Effector memory CD8-positive, alpha-beta T cell (primary cell): ENCODE data around the gene DMGDH.

Experiments
- ATAC-seq: fragments of 150-1000 bp; cut with Tn5 transposase; replicated peaks from 2 replicates; pipeline ENCODE4 v1.10.0; 2021; ENCODE audit warnings: mild to moderate bottlenecking, moderate library complexity
- DNase-seq, 3 experiments: peaks; one replicate each; pipeline ENCODE4 v3.0.0; 2021
- H3K27ac Mint-ChIP-seq, 2 donors: one replicate each; pipeline ENCODE4 v1.8.0; 2022; ENCODE audit warnings: mild to moderate bottlenecking in 2 of 2, mixed read lengths in 2 of 2, moderate library complexity in 2 of 2
- H3K27me3 Mint-ChIP-seq, 2 donors: one replicate each; pipeline ENCODE4 v1.8.0; 2022; ENCODE audit warnings: mixed read lengths in 2 of 2
- H3K36me3 Mint-ChIP-seq: one replicate; pipeline ENCODE4 v1.8.0; 2022; ENCODE audit warnings: mild to moderate bottlenecking, moderate library complexity, mixed read lengths; ENCODE audit not compliant: insufficient read depth
- H3K4me1 Mint-ChIP-seq, 2 donors: one replicate each; pipeline ENCODE4 v1.8.0; 2022; ENCODE audit warnings: low read depth in 2 of 2, mixed read lengths in 2 of 2
- H3K4me3 Mint-ChIP-seq, 2 donors: one replicate each; pipeline ENCODE4 v1.8.0; 2022; ENCODE audit warnings: mild to moderate bottlenecking in 2 of 2, mixed read lengths in 2 of 2, moderate library complexity in 2 of 2
- H3K9me3 Mint-ChIP-seq, 2 donors: one replicate each; pipeline ENCODE4 v1.8.0; 2022; ENCODE audit warnings: mixed read lengths in 2 of 2

The DMGDH gene

GRCh38 chr5:78972654-78973428, 96.6 kb downstream of the DMGDH start:
- ATAC-seq, result no peak
- Mint-ChIP-seq H3K36me3 (no peaks in the 10 kb centered on the region), H3K27me3 (no peaks in the 10 kb centered on the region), H3K4me1 (peaks cover 5 to 9% of the 10 kb centered on the region in 2 donors), H3K27ac (no peak overlapping the region), H3K9me3 (no peaks in the 10 kb centered on the region), H3K4me3 (no peak overlapping the region)
- no peak for DNase-seq

GRCh38 chr5:78971998-78972397, 97.5 kb downstream of the DMGDH start:
- Mint-ChIP-seq H3K27ac (no peak overlapping the region), H3K27me3 (no peaks in the 10 kb centered on the region), H3K4me1 (peaks cover 2 to 3% of the 10 kb centered on the region in 2 donors), H3K9me3 (no peaks in the 10 kb centered on the region), H3K4me3 (no peak overlapping the region), H3K36me3 (peaks cover 4% of the 10 kb centered on the region)
- DNase-seq (no peak), ATAC-seq (no peak)

GRCh38 chr5:78968781-78969180, 100.7 kb downstream of the DMGDH start:
- Mint-ChIP-seq H3K27ac (no peak overlapping the region), H3K36me3 (peaks cover 11% of the 10 kb centered on the region), H3K9me3 (no peaks in the 10 kb centered on the region), H3K4me3 (no peak overlapping the region), H3K4me1 (peaks cover 0 to 2% of the 10 kb centered on the region in 2 donors), H3K27me3 (no peaks in the 10 kb centered on the region)
- ATAC-seq (no peak), DNase-seq (no peak)

GRCh38 chr5:78964889-78965288, 104.6 kb downstream of the DMGDH start:
- H3K27ac Mint-ChIP-seq, result no peak overlapping the region
- no peaks in the 10 kb centered on the region for H3K4me1 Mint-ChIP-seq
- peaks cover 22% of the 10 kb centered on the region for H3K36me3 Mint-ChIP-seq
- H3K9me3 Mint-ChIP-seq, result no peaks in the 10 kb centered on the region
- ATAC-seq (no peak), DNase-seq (no peak)
- H3K27me3 Mint-ChIP-seq, result no peaks in the 10 kb centered on the region
- H3K4me3 Mint-ChIP-seq, result no peak overlapping the region

GRCh38 chr5:78961743-78962142, 107.7 kb downstream of the DMGDH start:
- ATAC-seq (no peak), DNase-seq (no peak)
- Mint-ChIP-seq H3K4me3 (no peak overlapping the region), H3K4me1 (no peaks in the 10 kb centered on the region), H3K36me3 (peaks cover 19% of the 10 kb centered on the region), H3K9me3 (no peaks in the 10 kb centered on the region), H3K27ac (no peak overlapping the region), H3K27me3 (no peaks in the 10 kb centered on the region)

- ATAC-seq, result no peak
- no peaks in the 10 kb centered on the region for H3K9me3 Mint-ChIP-seq
- no peaks in the 10 kb centered on the region for H3K27me3 Mint-ChIP-seq
- no peak overlapping the region for H3K4me3 Mint-ChIP-seq
- peak overlapping the region in 1 of 2 donors; percentile 5 for H3K27ac Mint-ChIP-seq
- no peak for DNase-seq
- peaks cover 18% of the 10 kb centered on the region for H3K36me3 Mint-ChIP-seq
- no peaks in the 10 kb centered on the region for H3K4me1 Mint-ChIP-seq
Measured at GRCh38 chr5:78959767-78960166, 109.7 kb downstream of the DMGDH start.

GRCh38 chr5:78958672-78959445, 110.6 kb downstream of the DMGDH start:
- peaks cover 11% of the 10 kb centered on the region for H3K36me3 Mint-ChIP-seq
- H3K9me3 Mint-ChIP-seq, result no peaks in the 10 kb centered on the region
- no peak for DNase-seq
- peaks cover 0 to 3% of the 10 kb centered on the region in 2 donors for H3K4me1 Mint-ChIP-seq
- no peak overlapping the region for H3K4me3 Mint-ChIP-seq
- H3K27me3 Mint-ChIP-seq, result no peaks in the 10 kb centered on the region
- ATAC-seq, result no peak
- peak overlapping the region in 1 of 2 donors; percentile 53 for H3K27ac Mint-ChIP-seq

GRCh38 chr5:78956901-78957300, 112.6 kb downstream of the DMGDH start:
- Mint-ChIP-seq H3K27me3 (no peaks in the 10 kb centered on the region), H3K36me3 (peaks cover 4% of the 10 kb centered on the region), H3K4me3 (no peak overlapping the region), H3K27ac (no peak overlapping the region), H3K9me3 (no peaks in the 10 kb centered on the region), H3K4me1 (peaks cover 3 to 11% of the 10 kb centered on the region in 2 donors)
- ATAC-seq (no peak), DNase-seq (no peak)

- Mint-ChIP-seq H3K4me3 (no peak overlapping the region), H3K36me3 (no peaks in the 10 kb centered on the region), H3K9me3 (no peaks in the 10 kb centered on the region), H3K27me3 (no peaks in the 10 kb centered on the region), H3K27ac (peak overlapping the region in 1 of 2 donors; percentile 14), H3K4me1 (peaks cover 3 to 11% of the 10 kb centered on the region in 2 donors)
- DNase-seq (no peak), ATAC-seq (peak; percentile 45)
Measured at GRCh38 chr5:78953092-78953800, 116.2 kb downstream of the DMGDH start.
